Type B pancreatic cell (in vitro differentiated cells): ENCODE measurements around the gene ANO10. TPM values are rescaled to one million over a fixed set of nuclear protein-coding genes. Genes with fewer than 3 reads are reported as not detected.

Experiments used
- DNase-seq: peaks from one replicate; pipeline ENCODE4 v3.0.0; 2021; ENCODE audit warnings: mixed read lengths; ENCODE audit not compliant: unreplicated experiment; ENCODE audit errors: extremely low spot score
- H3K27ac Mint-ChIP-seq: 2 replicates; pipeline ENCODE4 v1.8.0; 2021; ENCODE audit warnings: mild to moderate bottlenecking, mixed read lengths
- H3K27me3 Mint-ChIP-seq: 2 replicates; pipeline ENCODE4 v1.8.0; 2021; ENCODE audit warnings: mixed read lengths
- H3K36me3 Mint-ChIP-seq: 2 replicates; pipeline ENCODE4 v1.8.0; 2021; ENCODE audit warnings: mixed read lengths
- H3K4me1 Mint-ChIP-seq: one replicate; pipeline ENCODE4 v1.8.0; 2021; ENCODE audit warnings: mixed read lengths; ENCODE audit not compliant: unreplicated experiment
- H3K4me3 Mint-ChIP-seq: 2 replicates; pipeline ENCODE4 v1.8.0; 2021; ENCODE audit warnings: mild to moderate bottlenecking, mixed read lengths
- H3K9me3 Mint-ChIP-seq: 2 replicates; pipeline ENCODE4 v1.8.0; 2021; ENCODE audit warnings: mixed read lengths
- total RNA-seq: library from RNA; stranded (reverse); gene quantifications from 2 replicates; pipeline ENCODE4 v1.2.1, GENCODE V29; 2021; ENCODE audit warnings: low replicate concordance
- TF ChIP-seq, protein P1 (sequence below): fragments of 200-600 bp; sonication (generic); conservative IDR thresholded peaks from 2 replicates; pipeline ENCODE4 v1.5.0; 2021; ENCODE audit warnings: antibody characterized with exemption, mild to moderate bottlenecking

The ANO10 gene
- total RNA-seq, 1 donor from 2014 or later = 32.5 TPM

DNA sequence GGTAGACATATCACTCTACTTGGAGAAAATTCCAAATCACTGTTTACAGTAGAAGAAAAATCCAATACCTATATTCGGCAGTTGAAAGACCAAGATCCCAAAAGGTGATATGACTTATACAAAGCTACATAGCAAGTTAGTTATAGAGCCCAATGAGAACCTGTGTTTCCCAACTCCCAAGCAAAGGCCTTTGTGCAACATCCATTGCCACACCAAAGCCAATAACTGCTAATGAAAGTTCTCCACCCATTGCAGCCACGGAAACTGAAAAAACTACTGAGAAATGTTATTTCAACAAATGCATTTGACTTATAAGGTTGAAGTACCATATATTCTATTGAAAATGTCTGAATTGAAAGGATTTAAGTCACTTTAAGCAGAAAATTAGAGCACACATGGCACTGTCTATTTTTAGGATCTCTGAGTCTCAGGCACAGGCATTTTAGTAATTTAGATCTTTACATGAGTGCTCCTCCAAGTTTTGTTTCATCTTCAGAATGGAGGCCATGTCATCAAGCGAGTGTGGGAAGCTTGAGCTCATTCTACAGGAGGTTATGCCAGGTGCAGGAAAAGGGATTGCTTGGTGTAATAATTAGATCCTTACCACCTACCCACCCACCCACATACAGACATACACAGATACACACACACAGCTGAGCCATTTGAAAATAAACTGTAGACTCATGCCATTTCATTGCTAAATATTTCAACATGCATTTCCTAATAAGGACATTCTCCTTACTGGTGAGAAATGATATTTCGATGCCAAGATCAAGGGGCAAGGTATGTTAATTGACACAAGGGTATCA lies 19.7 kb upstream of the ANO10 start:
- Mint-ChIP-seq H3K27me3 (no peaks in the 10 kb centered on the region), H3K4me3 (no peak overlapping the region), H3K27ac (no peak overlapping the region)

DNA sequence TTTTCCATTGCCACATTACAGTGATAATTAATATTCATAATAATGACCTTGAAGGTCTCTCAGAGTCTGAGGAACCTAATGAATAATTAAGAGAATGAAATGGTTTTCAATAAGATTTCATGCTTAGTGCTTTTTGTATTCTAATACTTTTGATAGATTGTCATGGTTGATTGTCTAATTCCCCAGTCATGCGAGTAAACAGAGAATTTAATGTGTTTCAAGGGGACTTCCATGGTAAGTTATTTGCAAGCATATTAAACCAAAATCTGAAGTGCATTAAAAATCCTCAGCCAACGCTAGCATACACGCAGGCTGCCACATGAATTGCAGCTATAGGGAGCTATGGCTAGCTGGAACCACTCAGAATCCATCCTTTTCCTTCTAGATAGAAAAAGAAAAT lies 18.9 kb upstream of the ANO10 start:
- DNase-seq = no peak

More for the DNA sequence above, 19.7 kb upstream of the ANO10 start:
- DNase-seq = no peak
- Mint-ChIP-seq H3K36me3 (no peaks in the 10 kb centered on the region), H3K4me1 (peaks cover 4% of the 10 kb centered on the region), H3K9me3 (no peaks in the 10 kb centered on the region)
- TF ChIP-seq, protein P1, sequence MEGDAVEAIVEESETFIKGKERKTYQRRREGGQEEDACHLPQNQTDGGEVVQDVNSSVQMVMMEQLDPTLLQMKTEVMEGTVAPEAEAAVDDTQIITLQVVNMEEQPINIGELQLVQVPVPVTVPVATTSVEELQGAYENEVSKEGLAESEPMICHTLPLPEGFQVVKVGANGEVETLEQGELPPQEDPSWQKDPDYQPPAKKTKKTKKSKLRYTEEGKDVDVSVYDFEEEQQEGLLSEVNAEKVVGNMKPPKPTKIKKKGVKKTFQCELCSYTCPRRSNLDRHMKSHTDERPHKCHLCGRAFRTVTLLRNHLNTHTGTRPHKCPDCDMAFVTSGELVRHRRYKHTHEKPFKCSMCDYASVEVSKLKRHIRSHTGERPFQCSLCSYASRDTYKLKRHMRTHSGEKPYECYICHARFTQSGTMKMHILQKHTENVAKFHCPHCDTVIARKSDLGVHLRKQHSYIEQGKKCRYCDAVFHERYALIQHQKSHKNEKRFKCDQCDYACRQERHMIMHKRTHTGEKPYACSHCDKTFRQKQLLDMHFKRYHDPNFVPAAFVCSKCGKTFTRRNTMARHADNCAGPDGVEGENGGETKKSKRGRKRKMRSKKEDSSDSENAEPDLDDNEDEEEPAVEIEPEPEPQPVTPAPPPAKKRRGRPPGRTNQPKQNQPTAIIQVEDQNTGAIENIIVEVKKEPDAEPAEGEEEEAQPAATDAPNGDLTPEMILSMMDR = no peak

DNA sequence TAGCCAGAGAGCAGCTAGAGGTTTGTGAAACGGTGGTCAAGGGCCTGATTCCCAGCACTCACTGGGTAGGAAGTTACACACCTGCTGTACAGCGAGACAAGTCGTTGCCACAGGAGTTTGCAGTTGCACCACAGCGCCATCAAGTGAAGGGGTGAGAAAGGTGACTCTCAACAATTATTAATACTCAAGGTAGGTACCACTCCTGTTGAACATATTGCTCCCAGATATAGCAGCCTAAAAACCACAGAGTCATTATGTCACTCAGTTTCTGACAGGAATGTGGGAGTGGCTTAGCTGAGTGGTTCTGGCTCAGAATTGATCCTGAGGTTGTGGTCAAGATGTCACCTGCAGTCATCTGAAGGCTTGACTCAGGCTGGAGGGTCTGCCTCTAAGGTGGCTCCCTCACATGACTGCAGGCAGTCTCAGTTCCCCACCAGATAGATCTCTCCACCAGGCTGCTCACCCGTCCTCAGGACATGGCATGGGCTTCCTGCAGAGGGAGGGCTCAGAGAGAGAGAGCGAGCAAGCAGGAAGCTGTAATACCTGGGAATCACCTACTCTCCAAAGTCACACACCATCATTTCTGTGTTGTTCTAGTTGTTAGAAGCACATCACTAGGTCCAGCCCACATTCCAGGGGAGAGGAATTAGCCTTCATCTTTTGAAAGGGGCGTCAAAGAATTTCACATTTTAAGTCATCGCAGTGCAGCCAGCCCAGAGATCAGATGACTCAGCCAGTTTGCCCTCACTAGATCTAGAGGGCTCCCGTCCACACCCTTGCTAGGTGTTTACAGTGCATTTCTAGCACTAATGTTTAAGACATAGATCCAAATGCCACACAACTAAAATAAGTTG lies 17.0 kb upstream of the ANO10 start:
- Mint-ChIP-seq H3K4me3 (no peak overlapping the region), H3K4me1 (peaks cover 11% of the 10 kb centered on the region), H3K36me3 (no peaks in the 10 kb centered on the region), H3K27ac (peak overlapping the region; percentile 86), H3K27me3 (no peaks in the 10 kb centered on the region), H3K9me3 (no peaks in the 10 kb centered on the region)
- DNase-seq = no peak
- TF ChIP-seq, protein P1 = peak; percentile 29

More for the DNA sequence above, 18.9 kb upstream of the ANO10 start:
- Mint-ChIP-seq H3K27me3 (no peaks in the 10 kb centered on the region), H3K4me3 (no peak overlapping the region), H3K36me3 (no peaks in the 10 kb centered on the region), H3K4me1 (peaks cover 11% of the 10 kb centered on the region), H3K27ac (no peak overlapping the region), H3K9me3 (no peaks in the 10 kb centered on the region)
- TF ChIP-seq, protein P1 = no peak

DNA sequence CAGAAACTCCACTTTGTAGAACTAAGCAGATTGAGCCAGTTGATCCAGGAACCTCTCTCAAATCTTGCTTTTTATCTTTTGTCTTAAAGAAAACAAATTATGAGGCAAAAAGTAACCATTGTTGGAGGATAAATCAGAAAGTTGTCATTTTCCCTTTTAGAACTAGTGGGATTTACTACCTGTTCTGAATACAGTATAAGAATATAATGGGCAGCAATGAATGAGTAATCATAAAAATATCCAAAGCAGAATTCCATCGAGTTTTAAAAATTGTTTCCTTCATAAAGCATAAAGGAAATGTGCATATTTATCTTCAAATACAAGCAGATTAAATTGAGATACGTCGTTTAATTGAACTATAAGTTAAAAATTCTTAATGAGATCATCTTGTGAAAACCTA lies 15.9 kb upstream of the ANO10 start:
- no peaks in the 10 kb centered on the region for H3K9me3 Mint-ChIP-seq
- no peak overlapping the region for H3K4me3 Mint-ChIP-seq
- peaks cover 11% of the 10 kb centered on the region for H3K4me1 Mint-ChIP-seq
- DNase-seq = no peak
- no peaks in the 10 kb centered on the region for H3K27me3 Mint-ChIP-seq
- H3K27ac Mint-ChIP-seq = no peak overlapping the region
- TF ChIP-seq, protein P1 = no peak
- no peaks in the 10 kb centered on the region for H3K36me3 Mint-ChIP-seq

DNA sequence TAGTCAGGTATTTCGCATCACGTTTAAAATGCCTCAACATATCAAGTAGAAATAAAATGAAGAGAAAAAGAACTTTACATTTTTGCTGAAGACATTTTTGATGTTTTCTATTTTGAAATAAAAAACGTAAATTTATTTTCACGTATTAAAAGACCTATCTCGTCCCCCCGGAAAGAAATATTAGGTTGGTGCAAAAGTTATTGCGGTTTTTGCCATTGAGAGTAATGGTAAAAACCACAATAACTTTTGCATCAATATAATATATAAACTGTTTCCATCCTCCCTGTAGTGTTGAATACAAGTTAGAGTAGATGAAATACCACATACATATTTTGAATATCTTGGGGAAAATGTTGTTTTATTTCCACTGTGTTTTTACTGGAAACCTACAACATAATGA lies 11.2 kb upstream of the ANO10 start:
- Mint-ChIP-seq H3K36me3 (no peaks in the 10 kb centered on the region), H3K4me3 (no peak overlapping the region), H3K27ac (no peak overlapping the region), H3K9me3 (no peaks in the 10 kb centered on the region), H3K4me1 (peaks cover 7% of the 10 kb centered on the region), H3K27me3 (no peaks in the 10 kb centered on the region)
- TF ChIP-seq, protein P1 = no peak
- DNase-seq = no peak
